Gastroesophageal sphincter (tissue), 3 donors: ENCODE measurements around the gene CNOT6L.

Experiments
- CTCF ChIP-seq, 4 experiments: fragments of 200-600 bp in 2 of 4; fragments of 450-650 bp in 2 of 4; sonication (generic) in 1 of 4; IDR thresholded peaks; one replicate each; pipeline ENCODE4 v1.5.1; 2017 to 2019; ENCODE audit warnings: antibody characterized with exemption in 4 of 4, mild to moderate bottlenecking in 2 of 4, moderate library complexity in 2 of 4
- POLR2A ChIP-seq, 2 donors: fragments of 450-650 bp; IDR thresholded peaks; one replicate each; pipeline ENCODE4 v1.6.1; 2017; ENCODE audit warnings: antibody characterized with exemption in 2 of 2, mild to moderate bottlenecking in 2 of 2, moderate library complexity in 1 of 2

- TF ChIP-seq CTCF (IDR thresholded peaks at IDR 0.05) (no peak), POLR2A (IDR thresholded peaks at IDR 0.05) (no peak)
Observed at GRCh38 chr4:77669946-77670590, 149.1 kb downstream of the CNOT6L start.
